ENCODE results near the gene JPH3. TPM values are rescaled to one million over a fixed set of nuclear protein-coding genes. Genes with fewer than 3 reads are reported as not detected.

Gene JPH3
- total and polyA plus RNA-seq, 2 experiments from 2014 or later = 1.8 to 4.8 TPM

- H3K79me2 ChIP-seq = no peaks in the 10 kb centered on the region
- no peak overlapping the region for H3K4me3 ChIP-seq
- H2AFZ ChIP-seq = no peak overlapping the region
- 94% methylated on average over 18 of the region's 18 CpGs for WGBS (ENCODE audit: low lambda C conversion rate, missing lambda C conversion rate)
- H4K20me1 ChIP-seq (ENCODE audit: insufficient read depth, poor library complexity, severe bottlenecking) = no peaks in the 10 kb centered on the region
- H3K4me1 ChIP-seq (ENCODE audit: insufficient read depth) = no peaks in the 10 kb centered on the region
- H3K27ac ChIP-seq = no peak overlapping the region
- no peaks in the 10 kb centered on the region for H3K9me3 ChIP-seq (ENCODE audit: low read depth)
- no peak for TF ChIP-seq EZH2 (IDR thresholded peaks at IDR 0.05; ENCODE audit: borderline replicate concordance)
- no peak for TF ChIP-seq CTCF (IDR thresholded peaks at IDR 0.05; ENCODE audit: poor library complexity)
- TF ChIP-seq EZH2phosphoT487 (IDR thresholded peaks at IDR 0.05; ENCODE audit: low read depth, severe bottlenecking, unreplicated experiment) = no peak
- H3K27me3 ChIP-seq = no peaks in the 10 kb centered on the region
- no peaks in the 10 kb centered on the region for H3K36me3 ChIP-seq (replicated peaks; ENCODE audit: insufficient read depth, low read depth)
- no peaks in the 10 kb centered on the region for H3K9me2 ChIP-seq (replicated peaks; ENCODE audit: insufficient read depth)
- no peak for DNase-seq (ENCODE audit: low spot score)
- H3K4me2 ChIP-seq = no peak overlapping the region
Observed at GRCh38 chr16:87682852-87683399, 80.6 kb downstream of the JPH3 start.

GRCh38 chr16:87684106-87684677 lies 81.9 kb downstream of the JPH3 start:
- Histone ChIP-seq H3K27me3 (no peaks in the 10 kb centered on the region), H2AFZ (no peak overlapping the region), H3K4me2 (no peak overlapping the region), H3K4me3 (no peak overlapping the region), H3K27ac (no peak overlapping the region), H3K9me2 (replicated peaks; ENCODE audit: insufficient read depth) (no peaks in the 10 kb centered on the region), H3K36me3 (replicated peaks; ENCODE audit: insufficient read depth, low read depth) (no peaks in the 10 kb centered on the region), H3K79me2 (no peaks in the 10 kb centered on the region), H3K9me3 (ENCODE audit: low read depth) (no peaks in the 10 kb centered on the region), H4K20me1 (ENCODE audit: insufficient read depth, poor library complexity, severe bottlenecking) (no peaks in the 10 kb centered on the region), H3K4me1 (ENCODE audit: insufficient read depth) (no peaks in the 10 kb centered on the region)
- TF ChIP-seq CTCF (IDR thresholded peaks at IDR 0.05; ENCODE audit: poor library complexity) (no peak), EZH2 (IDR thresholded peaks at IDR 0.05; ENCODE audit: borderline replicate concordance) (no peak), EZH2phosphoT487 (IDR thresholded peaks at IDR 0.05; ENCODE audit: low read depth, severe bottlenecking, unreplicated experiment) (no peak)
- DNase-seq (ENCODE audit: low spot score) = no peak
- 92% methylated on average over 24 of the region's 24 CpGs for WGBS (ENCODE audit: low lambda C conversion rate, missing lambda C conversion rate)

GRCh38 chr16:87684711-87685404 lies 82.5 kb downstream of the JPH3 start:
- 93% methylated on average over 15 of the region's 35 CpGs for WGBS (ENCODE audit: low lambda C conversion rate, missing lambda C conversion rate)
- Histone ChIP-seq H3K36me3 (replicated peaks; ENCODE audit: insufficient read depth, low read depth) (no peaks in the 10 kb centered on the region), H3K27me3 (no peaks in the 10 kb centered on the region), H4K20me1 (ENCODE audit: insufficient read depth, poor library complexity, severe bottlenecking) (no peaks in the 10 kb centered on the region), H3K4me2 (no peak overlapping the region), H3K9me2 (replicated peaks; ENCODE audit: insufficient read depth) (no peaks in the 10 kb centered on the region), H2AFZ (no peak overlapping the region), H3K4me3 (no peak overlapping the region), H3K27ac (no peak overlapping the region), H3K9me3 (ENCODE audit: low read depth) (no peaks in the 10 kb centered on the region), H3K79me2 (no peaks in the 10 kb centered on the region), H3K4me1 (ENCODE audit: insufficient read depth) (no peaks in the 10 kb centered on the region)
- no peak for TF ChIP-seq CTCF (IDR thresholded peaks at IDR 0.05; ENCODE audit: poor library complexity)
- no peak for TF ChIP-seq EZH2phosphoT487 (IDR thresholded peaks at IDR 0.05; ENCODE audit: low read depth, severe bottlenecking, unreplicated experiment)
- no peak for TF ChIP-seq EZH2 (IDR thresholded peaks at IDR 0.05; ENCODE audit: borderline replicate concordance)
- no peak for DNase-seq (ENCODE audit: low spot score)
